Smooth muscle cell (in vitro differentiated cells): ENCODE measurements around the gene SV2B. TPM values are rescaled to one million over a fixed set of nuclear protein-coding genes. Genes with fewer than 3 reads are reported as not detected.
A peak's percentile ranks its signal among the peaks of the same experiment; 100 is the strongest.
"Not testable (repeated sequence)": the region's sequence is repeated elsewhere in the genome, so short reads cannot be mapped to it uniquely, and the experiment has no call there.

Source experiments
- DNase-seq: peaks from one replicate; lab custom pipeline; 2025; ENCODE audit not compliant: unreplicated experiment; lab: John Stamatoyannopoulos, UW
- H2AFZ ChIP-seq: fragments of 200-600 bp; sonication (generic); 2 replicates; pipeline ENCODE4 v1.6.0; 2016; ENCODE audit warnings: antibody characterized with exemption, low read depth, mild to moderate bottlenecking
- H3F3A ChIP-seq: fragments of 200-600 bp; sonication (generic); 2 replicates; pipeline ENCODE4 v1.6.0; 2017; ENCODE audit warnings: antibody characterized with exemption, low read depth
- H3K27ac ChIP-seq: fragments of 200-600 bp; sonication (generic); 2 replicates; pipeline ENCODE4 v1.5.1; 2016; ENCODE audit warnings: low read depth, mild to moderate bottlenecking
- H3K27me3 ChIP-seq: fragments of 200-600 bp; sonication (generic); 2 replicates; pipeline ENCODE4 v1.6.1; 2016; ENCODE audit warnings: low read depth, mild to moderate bottlenecking
- H3K36me3 ChIP-seq: fragments of 200-600 bp; sonication (generic); 2 replicates; pipeline ENCODE4 v1.5.1; 2016; ENCODE audit warnings: low read depth
- H3K4me1 ChIP-seq: fragments of 200-600 bp; sonication (generic); 2 replicates; pipeline ENCODE4 v1.5.1; 2016; ENCODE audit warnings: low read depth
- H3K4me2 ChIP-seq: fragments of 200-600 bp; sonication (generic); 2 replicates; pipeline ENCODE4 v1.6.0; 2016; ENCODE audit warnings: mild to moderate bottlenecking
- H3K4me3 ChIP-seq: fragments of 200-600 bp; sonication (generic); 2 replicates; pipeline ENCODE4 v1.5.1; 2016; ENCODE audit warnings: mild to moderate bottlenecking
- H3K79me2 ChIP-seq: fragments of 200-600 bp; sonication (generic); 2 replicates; pipeline ENCODE4 v1.6.0; 2016; ENCODE audit warnings: low read depth, mild to moderate bottlenecking
- H3K9ac ChIP-seq: fragments of 200-600 bp; sonication (generic); 2 replicates; pipeline ENCODE4 v1.6.0; 2016; ENCODE audit warnings: low read depth
- H3K9me3 ChIP-seq: fragments of 200-600 bp; sonication (generic); replicated peaks from 2 replicates; pipeline ENCODE4 v1.5.1; 2016; ENCODE audit warnings: low read depth
- H4K20me1 ChIP-seq: fragments of 200-600 bp; sonication (generic); 2 replicates; pipeline ENCODE4 v1.6.0; 2016; ENCODE audit warnings: low read depth
- WGBS: methylation state at CpG from one replicate; pipeline ENCODE4 v1.1.7; 2016; ENCODE audit warnings: low lambda C conversion rate; 5-methylcytosine and 5-hydroxymethylcytosine counted together
- polyA plus RNA-seq: library from polyadenylated mRNA; unstranded; fragments of >200 nt; fragmentation: Nextera tagmentation; extraction: Ambion mirVana; gene quantifications from 2 replicates; pipeline ENCODE4 v1.2.1, GENCODE V29; 2016
- total RNA-seq: library from RNA; depleted of rRNA; stranded (reverse); fragments of >200 nt; gene quantifications from 2 replicates; pipeline ENCODE4 v1.2.3, GENCODE V29; 2014
- TF ChIP-seq, protein P1 (sequence below): fragments of 200-600 bp; sonication (generic); IDR thresholded peaks from 2 replicates; pipeline ENCODE4 v1.5.1; 2017; ENCODE audit warnings: borderline replicate concordance, mild to moderate bottlenecking, antibody characterized with exemption; ENCODE audit not compliant: insufficient read depth, poor library complexity, severe bottlenecking

Gene SV2B
- total and polyA plus RNA-seq, 2 experiments from 2014 or later: not detected

DNA sequence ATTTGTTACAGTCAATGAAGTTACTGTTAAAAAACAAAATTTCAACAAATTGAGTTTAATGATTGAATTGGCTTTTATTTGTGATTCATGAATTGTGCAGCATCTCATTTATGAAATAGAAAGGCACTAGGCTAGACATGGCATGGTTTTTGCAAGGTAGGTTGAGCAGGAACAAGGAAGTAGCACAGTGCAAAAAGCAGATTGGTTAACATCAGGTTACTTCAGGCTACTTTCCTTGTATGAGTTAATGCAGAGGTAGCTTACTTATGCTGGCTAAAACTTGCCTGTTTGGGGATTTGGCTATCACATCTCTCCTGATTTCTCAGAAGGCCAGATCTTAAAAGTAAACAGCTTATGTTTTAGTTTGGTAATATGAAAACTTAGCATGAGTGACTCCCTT, 23.0 kb upstream of the SV2B start:
- Histone ChIP-seq H2AFZ (no peak overlapping the region), H3K9me3 (peaks cover 3% of the 10 kb centered on the region), H3K27me3 (peaks cover 4% of the 10 kb centered on the region), H3K4me1 (no peaks in the 10 kb centered on the region), H3K4me3 (no peak overlapping the region), H3K36me3 (no peaks in the 10 kb centered on the region), H3F3A (no peaks in the 10 kb centered on the region), H4K20me1 (no peaks in the 10 kb centered on the region), H3K9ac (no peak overlapping the region), H3K79me2 (no peaks in the 10 kb centered on the region), H3K27ac (no peak overlapping the region), H3K4me2 (no peak overlapping the region)
- TF ChIP-seq, protein P1, sequence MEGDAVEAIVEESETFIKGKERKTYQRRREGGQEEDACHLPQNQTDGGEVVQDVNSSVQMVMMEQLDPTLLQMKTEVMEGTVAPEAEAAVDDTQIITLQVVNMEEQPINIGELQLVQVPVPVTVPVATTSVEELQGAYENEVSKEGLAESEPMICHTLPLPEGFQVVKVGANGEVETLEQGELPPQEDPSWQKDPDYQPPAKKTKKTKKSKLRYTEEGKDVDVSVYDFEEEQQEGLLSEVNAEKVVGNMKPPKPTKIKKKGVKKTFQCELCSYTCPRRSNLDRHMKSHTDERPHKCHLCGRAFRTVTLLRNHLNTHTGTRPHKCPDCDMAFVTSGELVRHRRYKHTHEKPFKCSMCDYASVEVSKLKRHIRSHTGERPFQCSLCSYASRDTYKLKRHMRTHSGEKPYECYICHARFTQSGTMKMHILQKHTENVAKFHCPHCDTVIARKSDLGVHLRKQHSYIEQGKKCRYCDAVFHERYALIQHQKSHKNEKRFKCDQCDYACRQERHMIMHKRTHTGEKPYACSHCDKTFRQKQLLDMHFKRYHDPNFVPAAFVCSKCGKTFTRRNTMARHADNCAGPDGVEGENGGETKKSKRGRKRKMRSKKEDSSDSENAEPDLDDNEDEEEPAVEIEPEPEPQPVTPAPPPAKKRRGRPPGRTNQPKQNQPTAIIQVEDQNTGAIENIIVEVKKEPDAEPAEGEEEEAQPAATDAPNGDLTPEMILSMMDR: no peak
- DNase-seq: no peak

DNA sequence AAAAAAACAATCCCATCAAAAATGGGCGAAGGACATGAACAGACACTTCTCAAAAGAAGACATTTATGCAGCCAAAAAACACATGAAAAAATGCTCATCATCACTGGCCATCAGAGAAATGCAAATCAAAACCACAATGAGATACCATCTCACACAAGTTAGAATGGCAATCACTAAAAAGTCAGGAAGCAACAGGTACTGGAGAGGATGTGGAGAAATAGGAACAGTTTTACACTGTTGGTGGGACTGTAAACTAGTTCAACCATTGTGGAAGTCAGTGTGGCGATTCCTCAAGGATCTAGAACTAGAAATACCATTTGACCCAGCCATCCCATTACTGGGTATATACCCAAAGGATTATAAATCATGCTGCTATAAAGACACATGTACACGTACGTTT, 6.2 kb upstream of the SV2B start:
- not testable (repeated sequence) for H3K27ac ChIP-seq, H3K9ac ChIP-seq, H4K20me1 ChIP-seq, H3K4me2 ChIP-seq, H2AFZ ChIP-seq, H3K79me2 ChIP-seq, H3K9me3 ChIP-seq, H3K4me1 ChIP-seq, DNase-seq, H3F3A ChIP-seq, H3K36me3 ChIP-seq, H3K4me3 ChIP-seq
- H3K27me3 ChIP-seq: peaks cover 39% of the 10 kb centered on the region
- 78% methylated on average over 4 of the region's 4 CpGs for WGBS

DNA sequence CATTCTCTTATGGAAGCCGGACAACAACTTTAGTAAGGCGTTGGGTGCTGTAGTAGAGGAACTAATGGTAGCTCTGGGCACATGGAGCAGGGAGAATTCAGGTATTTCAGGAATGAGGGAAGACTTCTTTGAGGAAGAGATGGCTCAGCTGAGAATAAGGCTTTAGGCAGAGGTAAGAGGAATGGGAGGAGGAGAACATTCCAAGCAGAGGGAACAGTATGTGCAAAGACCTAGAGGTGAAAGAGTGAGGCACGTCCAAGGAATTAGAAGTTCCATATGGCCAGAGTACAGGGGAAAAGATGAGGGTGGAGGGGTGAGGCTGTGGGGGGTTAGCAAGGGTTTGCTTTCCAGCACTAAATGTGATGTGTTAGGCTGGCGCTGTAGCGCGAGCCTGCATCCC, 1.6 kb upstream of the SV2B start:
- no peaks in the 10 kb centered on the region for H4K20me1 ChIP-seq
- DNase-seq: no peak
- no peak overlapping the region for H3K4me3 ChIP-seq
- no peak overlapping the region for H3K27ac ChIP-seq
- no peak overlapping the region for H3K4me2 ChIP-seq
- TF ChIP-seq, protein P1: no peak
- H2AFZ ChIP-seq: no peak overlapping the region
- no peaks in the 10 kb centered on the region for H3K36me3 ChIP-seq
- no peaks in the 10 kb centered on the region for H3F3A ChIP-seq
- H3K79me2 ChIP-seq: no peaks in the 10 kb centered on the region
- H3K4me1 ChIP-seq: peaks cover 8% of the 10 kb centered on the region
- WGBS: 89% methylated on average over 6 of the region's 6 CpGs
- no peak overlapping the region for H3K9ac ChIP-seq
- H3K9me3 ChIP-seq: no peaks in the 10 kb centered on the region
- peaks cover 76% of the 10 kb centered on the region for H3K27me3 ChIP-seq

DNA sequence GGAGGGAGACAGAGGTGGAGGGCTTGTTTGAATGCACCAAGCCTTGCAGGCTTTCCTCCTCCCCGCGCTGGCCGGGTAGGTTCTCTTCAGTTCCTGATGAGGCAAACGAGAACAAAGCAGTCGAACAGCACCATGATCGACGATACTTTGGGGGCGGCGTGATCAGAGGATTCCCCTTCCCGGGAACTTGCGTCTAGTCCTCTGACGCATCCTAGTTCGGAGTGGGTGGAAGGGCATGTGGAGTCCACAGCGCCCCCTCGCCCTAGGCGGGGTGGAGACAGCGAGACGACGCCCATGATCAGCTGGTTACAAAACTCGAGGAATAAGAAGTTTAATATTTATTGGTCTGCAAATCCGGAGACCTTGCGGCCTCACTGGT, 452 bp upstream of the SV2B start:
- Histone ChIP-seq H3K9ac (no peak overlapping the region), H3K27me3 (peaks cover 86% of the 10 kb centered on the region), H3K4me3 (peak overlapping the region; percentile 54), H4K20me1 (no peaks in the 10 kb centered on the region), H2AFZ (peak overlapping the region; percentile 42), H3F3A (no peaks in the 10 kb centered on the region), H3K27ac (no peak overlapping the region), H3K36me3 (no peaks in the 10 kb centered on the region), H3K79me2 (no peaks in the 10 kb centered on the region), H3K4me1 (peaks cover 8% of the 10 kb centered on the region), H3K4me2 (peak overlapping the region; percentile 96), H3K9me3 (no peaks in the 10 kb centered on the region)
- no peak for DNase-seq
- 5% methylated on average over 22 of the region's 22 CpGs for WGBS
- TF ChIP-seq, protein P1: peak; percentile 15
